GM18870 (cell line): ENCODE results near the gene SNX19.
"Not testable (repeated sequence)": the region's sequence is repeated elsewhere in the genome, so short reads cannot be mapped to it uniquely, and the experiment has no call there.

Experiments
- ATAC-seq: cut with Tn5 transposase; IDR thresholded peaks from one replicate; pipeline ENCODE4 v1.9.1; 2021; ENCODE audit warnings: moderate library complexity; ENCODE audit not compliant: unreplicated experiment

The SNX19 gene

GRCh38 chr11:130872981-130873380, 43.3 kb downstream of the SNX19 start:
- ATAC-seq: no peak

- ATAC-seq: no peak
Measured at GRCh38 chr11:130872513-130872912, 43.8 kb downstream of the SNX19 start.

GRCh38 chr11:130872102-130872501, 44.2 kb downstream of the SNX19 start:
- no peak for ATAC-seq

- ATAC-seq: no peak
Measured at GRCh38 chr11:130871616-130872015, 44.7 kb downstream of the SNX19 start.

- no peak for ATAC-seq
Measured at GRCh38 chr11:130868721-130869390, 47.4 kb downstream of the SNX19 start.

GRCh38 chr11:130868086-130868710, 48.1 kb downstream of the SNX19 start:
- no peak for ATAC-seq

GRCh38 chr11:130866831-130867230, 49.4 kb downstream of the SNX19 start:
- no peak for ATAC-seq

- no peak for ATAC-seq
Measured at GRCh38 chr11:130865774-130866114, 50.5 kb downstream of the SNX19 start.

- no peak for ATAC-seq
Measured at GRCh38 chr11:130865091-130865773, 51.0 kb downstream of the SNX19 start.

- peak; percentile 67 for ATAC-seq
Measured at GRCh38 chr11:130861902-130862860, 54.1 kb downstream of the SNX19 start.

GRCh38 chr11:130861283-130861682, 55.0 kb downstream of the SNX19 start:
- no peak for ATAC-seq

- ATAC-seq: no peak
Measured at GRCh38 chr11:130859886-130860285, 56.4 kb downstream of the SNX19 start.

GRCh38 chr11:130858215-130858614, 58.1 kb downstream of the SNX19 start:
- no peak for ATAC-seq

GRCh38 chr11:130855707-130856106, 60.6 kb downstream of the SNX19 start:
- ATAC-seq: not testable (repeated sequence)

- ATAC-seq: no peak
Measured at GRCh38 chr11:130854483-130854882, 61.8 kb downstream of the SNX19 start.

GRCh38 chr11:130852589-130852988, 63.7 kb downstream of the SNX19 start:
- ATAC-seq: no peak

- ATAC-seq: no peak
Measured at GRCh38 chr11:130850185-130850944, 65.9 kb downstream of the SNX19 start.

GRCh38 chr11:130849215-130849568, 67.1 kb downstream of the SNX19 start:
- no peak for ATAC-seq

- no peak for ATAC-seq
Measured at GRCh38 chr11:130848361-130849214, 67.7 kb downstream of the SNX19 start.

GRCh38 chr11:130847517-130847916, 68.8 kb downstream of the SNX19 start:
- ATAC-seq: no peak
